Measurements from ENCODE around the gene GLRA1. TPM values are rescaled to one million over a fixed set of nuclear protein-coding genes. Genes with fewer than 3 reads are reported as not detected.

GLRA1 gene
- polyA plus RNA-seq, 1 donor (not counting 4 experiments of a cell fraction or from before 2014, with no cell fraction given), result not detected

GRCh38 chr5:151961557-151961956, 36.9 kb upstream of the GLRA1 start:
- Histone ChIP-seq H4K20me1 (ENCODE audit: control insufficient read depth, extremely low read depth, insufficient read depth, low read length) (no peaks in the 10 kb centered on the region), H3K9me1 (ENCODE audit: control insufficient read depth, extremely low read depth, insufficient read depth, low read length) (no peaks in the 10 kb centered on the region), H3K36me3 (ENCODE audit: control insufficient read depth in 2 of 2, extremely low read depth in 1 of 2, insufficient read depth in 2 of 2, low read length in 2 of 2) (no peaks in the 10 kb centered on the region), H2AFZ (ENCODE audit: control insufficient read depth, low read length) (no peak overlapping the region), H3K4me1 (ENCODE audit: control insufficient read depth, extremely low read depth, insufficient read depth, low read length) (no peaks in the 10 kb centered on the region), H3K4me2 (ENCODE audit: control insufficient read depth, extremely low read depth, insufficient read depth, low read depth, low read length) (no peak overlapping the region), H3K27ac (ENCODE audit: control insufficient read depth, insufficient read depth, low read length) (no peak overlapping the region), H3K79me2 (ENCODE audit: control insufficient read depth, insufficient read depth, low read length) (no peaks in the 10 kb centered on the region), H3K9me3 (ENCODE audit: control insufficient read depth, low read depth, low read length) (no peaks in the 10 kb centered on the region), H3K9ac (ENCODE audit: control insufficient read depth, extremely low read depth, insufficient read depth, low read length) (no peak overlapping the region), H3K27me3 (ENCODE audit: control insufficient read depth, extremely low read depth, insufficient read depth, low read length) (no peaks in the 10 kb centered on the region), H3K4me3 (ENCODE audit: control insufficient read depth in 2 of 3, extremely low read depth in 1 of 3, insufficient read depth in 2 of 3, low read depth in 1 of 3, low read length in 3 of 3) (no peak overlapping the region)
- DNase-seq (ENCODE audit: low read depth, low spot score) (no peak), FAIRE-seq (no peak)
- TF ChIP-seq CTCF (optimal IDR thresholded peaks at IDR 0.05 in 1 of 3, IDR thresholded peaks at IDR 0.05 in 1 of 3, conservative IDR thresholded peaks at IDR 0.05 in 1 of 3; ENCODE audit: extremely low read depth in 1 of 3, insufficient read depth in 2 of 3, low read length in 3 of 3) (no peak), EZH2 (IDR thresholded peaks at IDR 0.05; ENCODE audit: low read length) (no peak)
- dilution Hi-C loops (cut with MboI; ENCODE audit: extremely low pct_ligation_motif_present, low sequenced_read_pairs), result no loop called here

- Histone ChIP-seq H3K4me2 (ENCODE audit: control insufficient read depth, extremely low read depth, insufficient read depth, low read depth, low read length) (no peak overlapping the region), H3K4me3 (ENCODE audit: control insufficient read depth in 2 of 3, extremely low read depth in 1 of 3, insufficient read depth in 2 of 3, low read depth in 1 of 3, low read length in 3 of 3) (no peak overlapping the region), H3K27ac (ENCODE audit: control insufficient read depth, insufficient read depth, low read length) (no peak overlapping the region), H3K9me3 (ENCODE audit: control insufficient read depth, low read depth, low read length) (no peaks in the 10 kb centered on the region), H3K36me3 (ENCODE audit: control insufficient read depth in 2 of 2, extremely low read depth in 1 of 2, insufficient read depth in 2 of 2, low read length in 2 of 2) (no peaks in the 10 kb centered on the region), H3K9ac (ENCODE audit: control insufficient read depth, extremely low read depth, insufficient read depth, low read length) (no peak overlapping the region), H4K20me1 (ENCODE audit: control insufficient read depth, extremely low read depth, insufficient read depth, low read length) (no peaks in the 10 kb centered on the region), H3K4me1 (ENCODE audit: control insufficient read depth, extremely low read depth, insufficient read depth, low read length) (no peaks in the 10 kb centered on the region), H3K79me2 (ENCODE audit: control insufficient read depth, insufficient read depth, low read length) (no peaks in the 10 kb centered on the region), H2AFZ (ENCODE audit: control insufficient read depth, low read length) (no peak overlapping the region), H3K27me3 (ENCODE audit: control insufficient read depth, extremely low read depth, insufficient read depth, low read length) (no peaks in the 10 kb centered on the region), H3K9me1 (ENCODE audit: control insufficient read depth, extremely low read depth, insufficient read depth, low read length) (no peaks in the 10 kb centered on the region)
- TF ChIP-seq EZH2 (IDR thresholded peaks at IDR 0.05; ENCODE audit: low read length) (no peak), CTCF (optimal IDR thresholded peaks at IDR 0.05 in 1 of 3, IDR thresholded peaks at IDR 0.05 in 1 of 3, conservative IDR thresholded peaks at IDR 0.05 in 1 of 3; ENCODE audit: extremely low read depth in 1 of 3, insufficient read depth in 2 of 3, low read length in 3 of 3) (no peak)
- DNase-seq (ENCODE audit: low read depth, low spot score) (no peak), FAIRE-seq (no peak)
- dilution Hi-C loops (cut with MboI; ENCODE audit: extremely low pct_ligation_motif_present, low sequenced_read_pairs), result no loop called here
These were observed 33.5 kb upstream of the GLRA1 start for GRCh38 chr5:151958111-151958510.
